Esophagus squamous epithelium (tissue), 4 donors: Measurements from ENCODE around the gene CLEC10A.

ENCODE experiments used
- CTCF ChIP-seq, 6 experiments: fragments of 450-650 bp in 4 of 6; fragments of 200-600 bp in 2 of 6; sonication (generic) in 2 of 6; IDR thresholded peaks; one replicate each; pipeline ENCODE4 v1.5.1; 2016 to 2019; ENCODE audit warnings: antibody characterized with exemption in 6 of 6, mild to moderate bottlenecking in 4 of 6, moderate library complexity in 4 of 6
- POLR2A ChIP-seq, 4 donors: fragments of 450-650 bp; IDR thresholded peaks; one replicate each; pipeline ENCODE4 v1.6.1; 2017; ENCODE audit warnings: antibody characterized with exemption in 4 of 4, mild to moderate bottlenecking in 4 of 4, moderate library complexity in 3 of 4

DNA sequence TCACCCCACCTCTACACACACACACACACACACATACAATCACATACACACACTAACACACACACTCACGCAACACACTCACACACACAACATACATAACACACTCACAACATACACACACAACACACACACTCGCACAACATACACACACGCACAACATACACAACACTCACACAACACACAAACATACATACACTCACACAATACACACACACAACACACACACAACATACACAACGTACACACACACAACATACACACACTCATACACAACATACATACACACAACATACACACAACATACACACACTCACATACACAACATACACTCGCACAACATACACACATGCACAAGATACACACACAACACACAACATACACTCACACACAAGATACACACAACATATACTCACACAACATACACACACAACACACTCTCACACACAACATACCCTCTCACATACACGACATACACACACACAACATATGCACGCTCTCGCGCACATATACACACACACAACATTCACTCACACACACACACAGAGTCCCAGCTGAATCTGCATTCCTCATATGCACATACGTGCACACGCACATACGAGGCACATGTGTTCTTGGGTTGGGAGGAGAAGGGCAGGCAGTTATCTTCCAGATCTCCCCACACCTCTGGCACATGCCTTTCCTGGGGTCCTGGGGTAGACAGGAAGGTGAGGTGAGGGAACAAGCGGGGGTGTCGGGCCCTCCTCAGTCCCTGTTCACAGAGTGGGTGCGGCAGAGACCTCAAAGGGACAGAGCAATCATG lies 33.4 kb upstream of the CLEC10A start:
- TF ChIP-seq CTCF (IDR thresholded peaks at IDR 0.05) (no peak), POLR2A (IDR thresholded peaks at IDR 0.05) (no peak)
